ENCODE results near the gene CARD8.
"Not testable (repeated sequence)": the region's sequence is repeated elsewhere in the genome, so short reads cannot be mapped to it uniquely, and the experiment has no call there.

The CARD8 gene, protein sequence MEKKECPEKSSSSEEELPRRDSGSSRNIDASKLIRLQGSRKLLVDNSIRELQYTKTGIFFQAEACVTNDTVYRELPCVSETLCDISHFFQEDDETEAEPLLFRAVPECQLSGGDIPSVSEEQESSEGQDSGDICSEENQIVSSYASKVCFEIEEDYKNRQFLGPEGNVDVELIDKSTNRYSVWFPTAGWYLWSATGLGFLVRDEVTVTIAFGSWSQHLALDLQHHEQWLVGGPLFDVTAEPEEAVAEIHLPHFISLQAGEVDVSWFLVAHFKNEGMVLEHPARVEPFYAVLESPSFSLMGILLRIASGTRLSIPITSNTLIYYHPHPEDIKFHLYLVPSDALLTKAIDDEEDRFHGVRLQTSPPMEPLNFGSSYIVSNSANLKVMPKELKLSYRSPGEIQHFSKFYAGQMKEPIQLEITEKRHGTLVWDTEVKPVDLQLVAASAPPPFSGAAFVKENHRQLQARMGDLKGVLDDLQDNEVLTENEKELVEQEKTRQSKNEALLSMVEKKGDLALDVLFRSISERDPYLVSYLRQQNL

DNA sequence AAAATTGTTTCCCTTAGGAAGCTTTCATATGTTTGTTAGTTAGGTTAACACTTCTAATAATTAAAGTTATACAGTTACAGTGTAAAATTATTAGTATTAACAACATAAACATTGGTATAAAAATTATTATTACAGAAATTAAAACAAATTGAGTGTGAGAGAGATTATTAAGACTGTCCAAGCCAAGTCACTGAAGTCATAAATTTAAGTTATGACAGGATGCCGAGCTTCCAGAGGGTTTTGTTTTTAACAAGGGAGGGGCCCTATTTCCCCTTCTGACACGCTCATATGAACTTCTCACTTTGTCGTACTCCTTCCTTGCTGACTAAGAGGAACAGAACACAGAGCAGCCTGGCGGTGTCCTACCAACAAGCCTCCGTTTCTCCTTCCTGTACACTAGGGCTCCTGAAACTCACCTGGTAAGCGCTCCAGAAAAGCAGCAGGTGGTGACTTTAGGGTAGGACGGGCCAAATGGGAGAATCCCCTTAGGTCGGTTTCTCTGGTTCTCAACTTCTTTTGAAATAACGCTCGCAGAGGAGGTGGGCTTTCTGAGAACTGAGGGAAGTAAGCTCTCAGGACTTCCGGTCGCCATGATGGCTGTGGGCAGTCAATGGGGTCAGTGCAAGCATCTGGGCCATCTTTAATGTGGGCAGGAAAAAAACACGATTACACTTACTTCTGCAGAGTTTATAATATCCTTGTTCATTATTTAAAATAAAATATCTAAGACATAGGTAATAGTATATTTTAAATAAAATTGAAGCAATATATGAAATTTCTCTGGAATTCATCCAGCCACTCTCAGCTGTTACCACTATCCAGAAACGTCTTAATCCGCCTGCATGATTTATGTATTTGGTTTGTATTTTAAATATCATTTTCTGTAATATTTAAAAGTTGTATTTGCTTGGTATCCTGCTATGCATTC, at the start of gene CARD8:
Gene CARD8, minus strand, starts transcription at position 537 of the 928 bp plus-strand sequence. CDS start 14,892 bp downstream, outside the sequence.
- DNase-seq (ENCODE audit: low read depth, low spot score), result peak; percentile 92

DNA sequence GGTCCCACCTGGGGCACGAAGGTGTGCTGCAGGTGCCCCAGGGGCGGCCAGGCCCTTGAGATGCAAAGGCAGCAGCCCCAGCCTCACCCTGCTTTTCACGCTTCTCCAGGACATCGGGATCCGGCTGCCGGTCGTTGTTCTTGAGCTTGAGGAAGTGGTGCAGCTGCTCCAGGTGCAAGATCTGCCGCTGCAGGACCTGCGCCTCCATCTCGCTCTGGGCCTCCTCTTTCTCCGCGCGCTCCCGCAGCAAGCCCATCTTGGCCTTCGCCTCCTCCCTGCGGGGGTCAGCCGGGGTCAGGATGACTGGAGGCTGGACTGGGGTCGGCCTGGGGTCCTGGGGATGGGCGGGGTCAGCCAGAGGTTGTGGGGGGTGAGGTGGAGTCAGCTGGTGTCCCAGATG, 48.2 kb upstream of the CARD8 start:
- no peak for DNase-seq (ENCODE audit: low read depth, low spot score)

DNA sequence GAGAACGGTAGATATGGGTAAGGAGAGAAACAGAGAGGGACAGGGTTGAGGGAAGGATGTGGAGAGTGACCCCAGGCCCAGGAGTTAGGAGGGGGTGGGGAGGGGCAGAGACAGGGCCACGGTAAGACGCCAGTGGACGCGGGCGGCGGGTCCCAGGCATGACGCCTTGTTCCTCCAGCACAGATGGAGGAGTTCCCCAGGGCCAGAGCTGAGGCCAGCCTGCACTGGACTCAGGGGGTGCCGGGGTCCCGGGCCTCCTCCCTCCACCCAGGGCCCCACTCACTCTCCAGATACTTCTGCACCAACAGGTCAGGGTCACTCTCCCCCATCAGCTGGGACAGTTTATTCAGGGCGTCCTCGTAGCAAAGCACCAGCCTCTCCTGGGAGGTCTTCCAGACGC, 47.7 kb upstream of the CARD8 start:
- DNase-seq (ENCODE audit: low read depth, low spot score), result no peak

DNA sequence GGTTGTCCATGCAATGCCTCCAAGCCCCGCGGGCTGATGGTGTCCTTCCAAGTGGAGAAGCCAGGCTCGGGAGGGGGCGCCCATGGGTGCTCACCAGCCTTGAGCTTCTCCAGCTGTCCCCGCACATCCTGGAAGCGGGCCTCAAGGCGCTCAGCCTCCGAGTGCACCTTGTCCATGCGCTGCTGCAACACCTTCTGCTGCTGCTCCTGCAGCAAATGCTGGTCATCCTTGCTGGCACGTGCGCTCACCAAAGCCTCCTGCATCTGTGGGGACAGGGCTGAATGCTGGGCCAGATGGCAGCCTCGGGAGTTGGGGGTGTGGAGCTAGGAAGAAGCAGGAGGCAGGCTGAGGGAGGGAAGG, 46.9 kb upstream of the CARD8 start:
- no peak for DNase-seq (ENCODE audit: low read depth, low spot score)

DNA sequence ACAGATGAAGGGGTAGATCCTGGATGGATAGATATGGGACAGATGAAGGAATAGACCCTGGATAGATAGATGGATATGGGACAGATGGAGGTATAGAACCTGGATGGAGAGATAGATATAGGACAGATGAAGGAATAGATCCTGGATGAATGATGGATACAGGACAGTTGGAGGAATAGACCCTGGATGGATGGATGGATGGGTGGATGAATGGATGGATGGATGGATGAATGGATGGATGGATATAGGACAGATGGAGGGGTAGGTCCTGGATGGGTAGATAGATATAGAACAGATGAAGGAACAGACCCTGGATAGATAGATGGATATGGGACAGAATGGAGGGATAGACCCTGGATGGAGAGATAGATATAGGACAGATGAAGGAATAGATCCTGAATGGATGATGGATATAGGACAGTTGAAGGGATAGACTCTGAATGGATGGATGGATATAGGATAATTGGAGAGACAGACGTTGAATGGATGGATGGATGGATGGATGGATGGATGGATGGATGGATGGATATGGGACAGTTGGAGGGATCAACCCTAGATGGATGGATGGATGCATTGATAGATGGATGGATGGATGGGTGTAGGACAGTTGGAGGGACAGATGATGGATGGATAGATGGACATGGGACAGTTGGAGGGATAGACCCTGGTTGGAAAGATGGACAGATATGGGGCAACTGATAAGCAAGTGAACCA, 46.3 kb upstream of the CARD8 start:
- DNase-seq (ENCODE audit: low read depth, low spot score), result no peak

DNA sequence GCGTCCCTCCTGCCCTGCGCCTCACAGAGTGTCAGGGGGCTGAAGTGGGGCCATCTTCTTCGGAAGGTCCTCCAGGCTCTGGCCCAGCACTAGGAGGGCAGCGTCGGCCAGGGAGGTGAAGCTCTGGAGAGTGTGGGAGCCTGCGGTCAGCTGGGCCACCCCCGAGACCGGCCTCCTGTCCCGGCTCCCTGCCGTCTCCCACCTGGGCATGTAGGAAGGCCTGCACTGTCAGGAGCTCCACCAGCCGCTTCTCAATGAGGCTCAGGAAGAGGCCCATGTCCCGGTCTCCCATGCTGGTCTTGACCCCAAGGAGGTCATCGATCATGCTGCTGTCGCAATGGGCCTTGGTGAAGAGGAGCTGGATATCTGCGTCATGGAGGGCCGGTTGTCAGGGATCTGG, 42.3 kb upstream of the CARD8 start:
- DNase-seq (ENCODE audit: low read depth, low spot score), result no peak

DNA sequence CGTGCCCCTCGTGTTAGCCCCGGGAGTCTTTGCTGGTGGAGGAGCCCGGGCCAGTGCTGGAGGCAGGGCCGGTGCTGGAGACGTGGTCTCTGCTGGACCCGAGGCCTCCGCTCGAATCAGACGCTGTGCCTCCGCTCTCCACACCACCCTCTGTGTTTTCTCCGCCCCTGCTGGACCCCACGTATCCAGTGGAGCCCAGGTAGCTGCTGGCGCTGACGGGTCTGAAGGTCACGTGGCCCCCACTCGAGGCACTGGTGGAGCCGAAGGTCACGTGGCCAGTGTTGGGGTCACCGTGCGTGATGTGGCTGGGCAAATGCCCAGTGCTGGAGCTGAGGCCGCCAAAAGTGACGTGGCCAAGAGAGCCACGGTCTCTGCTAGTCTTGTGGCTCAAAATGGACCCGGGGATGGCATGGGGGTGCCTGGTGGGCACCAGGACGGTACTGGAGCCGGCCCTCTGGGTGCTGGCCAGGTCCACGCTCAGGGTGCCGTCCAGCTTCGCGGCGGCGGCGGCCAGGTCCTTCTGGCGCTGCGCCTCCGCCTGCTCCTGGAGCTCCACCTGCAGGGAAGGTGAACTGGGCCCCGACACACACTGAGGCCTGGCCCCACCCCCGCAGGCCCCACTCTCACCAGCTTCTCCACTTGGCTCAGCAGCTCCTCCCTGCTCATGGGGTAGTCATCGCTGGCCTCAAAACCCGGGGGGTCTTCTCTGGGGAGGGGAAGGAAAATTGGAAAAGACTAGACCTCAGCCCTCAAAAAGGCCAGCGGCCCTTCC, 41.4 kb upstream of the CARD8 start:
- no peak for DNase-seq (ENCODE audit: low read depth, low spot score)

DNA sequence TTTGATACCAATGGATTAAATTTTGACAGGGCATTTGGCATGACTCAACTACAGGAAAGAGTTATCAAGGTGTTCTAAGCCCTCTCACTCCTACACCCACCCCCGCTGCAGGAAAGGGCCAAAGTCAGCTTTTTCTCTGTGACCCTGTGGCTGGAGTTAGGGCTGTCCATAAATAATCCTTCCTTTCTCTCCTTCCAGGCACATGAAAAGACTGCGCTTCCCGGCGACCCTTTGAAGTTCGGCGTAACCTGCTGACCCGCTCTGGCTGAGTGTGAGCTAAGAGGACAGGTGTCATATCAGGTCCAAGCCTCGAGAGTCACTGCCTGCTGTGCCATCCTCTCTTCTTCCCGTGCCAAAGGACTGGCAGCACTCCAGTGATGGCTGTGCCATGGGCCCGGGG, 39.7 kb upstream of the CARD8 start:
- no peak for DNase-seq (ENCODE audit: low read depth, low spot score)

DNA sequence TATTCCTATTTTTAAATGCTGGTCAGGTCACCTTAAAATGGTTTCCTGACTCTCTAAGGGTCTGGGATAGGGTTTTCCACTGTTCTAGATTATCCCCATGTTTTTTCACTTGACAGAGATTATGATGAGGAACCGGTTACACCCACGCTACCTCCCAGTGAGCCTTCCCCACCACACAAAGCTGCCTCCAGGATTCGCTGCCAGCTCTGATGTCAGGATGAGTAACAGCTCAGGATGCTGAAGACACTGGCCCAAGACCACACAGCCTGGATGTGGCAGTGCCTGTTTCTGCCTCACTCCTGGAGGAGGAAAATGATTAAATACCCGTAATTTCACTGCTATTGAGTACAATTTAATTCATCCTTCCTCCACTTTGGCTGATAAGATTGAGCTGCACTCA, 37.1 kb upstream of the CARD8 start:
- DNase-seq (ENCODE audit: low read depth, low spot score), result peak; percentile 69

DNA sequence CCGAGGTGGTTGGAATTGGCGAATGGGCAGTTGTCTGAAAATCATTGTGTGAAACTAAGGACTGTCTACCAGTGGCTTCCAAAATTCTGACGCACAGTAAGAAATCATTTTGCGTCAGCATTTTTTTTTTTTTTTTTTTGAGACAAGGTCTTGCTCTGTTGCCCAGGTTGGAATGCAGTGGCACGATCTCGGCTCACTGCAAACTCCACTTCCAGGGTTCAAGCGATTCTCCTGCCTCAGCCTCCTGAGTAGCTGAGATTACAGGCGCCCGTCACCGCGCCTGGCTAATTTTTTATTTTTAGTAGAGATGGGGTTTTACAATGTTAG, 35.7 kb upstream of the CARD8 start:
- DNase-seq (ENCODE audit: low read depth, low spot score), result not testable (repeated sequence)

DNA sequence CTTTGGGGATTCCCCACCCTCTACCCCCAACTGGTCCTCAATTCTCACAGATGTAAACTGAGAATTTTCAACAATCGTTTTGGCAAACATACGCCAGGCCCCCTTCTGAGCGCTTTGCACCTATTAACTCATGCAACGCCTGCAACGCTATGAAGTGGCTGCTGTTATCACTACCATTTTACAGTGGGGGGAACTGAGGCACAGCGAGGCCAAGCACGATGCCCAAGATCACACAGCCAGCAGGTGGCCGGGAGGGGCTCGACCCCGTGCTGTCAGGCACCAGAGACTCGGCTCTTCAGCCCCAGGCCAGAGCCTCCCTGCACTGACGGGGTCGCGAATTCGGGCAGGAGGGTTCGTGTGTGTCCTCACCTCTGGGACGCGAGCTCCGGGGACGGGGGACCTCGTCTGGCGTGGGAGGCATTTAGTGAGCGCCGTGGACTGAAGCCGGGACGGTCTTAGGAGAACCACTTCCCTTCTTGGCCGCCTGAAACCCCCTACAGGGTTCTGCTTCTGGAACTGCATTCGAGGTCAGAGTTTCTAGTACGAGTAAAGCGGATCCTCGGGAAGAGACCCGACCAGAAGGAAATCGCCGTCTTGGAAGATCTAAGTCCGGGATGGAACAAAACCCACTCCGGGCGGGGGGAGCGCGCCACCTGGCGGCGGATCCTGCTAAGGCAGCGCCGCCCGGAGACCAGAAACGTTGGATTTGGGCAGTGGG, 35.2 kb upstream of the CARD8 start:
- DNase-seq (ENCODE audit: low read depth, low spot score), result peak; percentile 94

DNA sequence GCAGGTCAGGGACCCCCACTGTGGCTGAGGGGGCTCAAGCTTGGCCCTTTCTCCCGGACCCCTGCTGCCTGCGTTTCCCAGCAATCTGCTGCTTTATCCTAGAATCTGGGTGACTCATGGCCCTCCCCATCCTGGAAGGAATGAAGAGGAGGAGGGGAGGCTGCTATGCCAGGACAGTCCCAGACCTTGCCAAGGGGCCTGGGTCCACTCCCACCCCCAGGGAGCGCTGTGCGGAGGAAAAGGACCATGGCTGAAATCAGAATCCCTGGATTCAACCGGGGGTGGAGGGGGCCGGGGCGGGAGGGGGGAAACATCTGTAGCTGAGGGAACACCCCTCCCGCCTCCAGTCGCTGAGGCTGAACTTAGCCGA, 34.7 kb upstream of the CARD8 start:
- DNase-seq (ENCODE audit: low read depth, low spot score), result peak; percentile 83

DNA sequence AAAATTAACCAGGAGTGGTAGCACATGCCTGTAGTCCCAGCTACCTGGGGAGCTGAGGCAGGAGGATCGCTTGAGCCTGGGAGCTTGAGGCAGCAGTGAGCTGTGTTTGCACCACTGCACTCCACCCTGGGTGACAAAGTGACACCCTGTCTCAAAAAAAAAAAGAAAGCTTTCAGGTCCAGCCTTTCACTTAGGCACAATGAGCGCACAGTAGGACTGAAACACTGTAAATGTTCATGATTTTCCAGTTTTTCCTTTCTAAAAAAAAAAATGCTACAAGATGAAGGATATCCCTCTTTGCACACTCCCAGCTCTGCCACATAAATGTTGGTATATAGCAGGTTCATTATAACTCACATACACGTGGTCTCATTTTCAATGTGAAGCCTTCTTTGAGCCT, 32.0 kb upstream of the CARD8 start:
- no peak for DNase-seq (ENCODE audit: low read depth, low spot score)

DNA sequence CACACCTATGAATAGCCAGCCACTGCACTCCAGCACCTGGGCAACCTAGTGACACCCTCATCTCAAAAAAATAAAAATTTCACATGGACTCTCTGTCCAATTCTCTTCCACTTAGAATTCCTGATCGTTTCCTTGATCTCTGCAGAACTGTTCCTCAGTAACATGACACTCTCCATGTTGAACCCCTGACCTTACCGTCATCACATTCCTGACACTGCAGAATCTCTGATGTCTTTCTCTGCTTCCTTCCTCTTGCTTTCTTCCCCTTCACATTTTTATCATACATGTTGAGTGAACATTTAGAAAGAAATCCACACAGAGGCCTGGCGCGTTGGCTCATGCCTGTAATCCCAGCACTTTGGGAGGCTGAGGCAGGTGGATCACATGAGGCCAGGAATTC, 29.2 kb upstream of the CARD8 start:
- no peak for DNase-seq (ENCODE audit: low read depth, low spot score)

DNA sequence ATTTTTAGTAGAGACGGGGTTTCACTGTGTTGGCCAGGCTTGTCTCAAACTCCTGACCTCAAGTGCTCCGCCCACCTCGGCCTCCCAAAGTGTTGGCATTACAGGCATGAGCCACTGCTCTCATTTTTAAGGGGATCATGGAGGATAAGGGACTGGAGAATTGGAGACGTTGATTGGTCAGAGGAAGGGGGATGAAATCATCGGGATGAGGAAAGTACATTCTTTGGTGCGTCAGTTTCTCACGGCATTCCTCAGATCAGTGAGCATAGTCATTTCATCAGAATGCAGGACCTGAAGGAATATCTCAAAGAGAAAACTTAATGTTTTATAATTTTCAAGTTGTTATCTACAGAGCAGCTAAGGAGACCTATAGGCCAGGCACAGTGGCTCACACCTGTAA, 28.2 kb upstream of the CARD8 start:
- peak; percentile 85 for DNase-seq (ENCODE audit: low read depth, low spot score)

DNA sequence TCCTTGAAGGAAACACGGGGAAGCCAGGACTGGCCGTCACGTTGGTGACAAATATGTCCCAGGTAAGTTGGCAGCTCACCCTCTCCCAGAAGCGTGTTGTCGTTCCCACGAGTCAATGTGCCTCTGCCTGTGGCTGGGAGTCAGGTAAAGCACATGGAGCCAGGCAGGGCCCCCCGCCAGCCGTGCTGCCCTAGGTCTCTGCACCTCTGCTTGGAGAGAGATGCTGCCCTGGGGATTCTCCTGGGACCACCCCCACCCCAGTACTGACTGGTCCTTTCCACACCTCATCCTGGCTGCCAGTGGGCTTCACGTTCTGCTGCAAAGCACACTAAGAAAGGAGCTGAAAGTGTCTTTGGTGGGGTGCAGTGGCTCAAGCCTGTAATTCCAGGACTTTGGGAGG, 24.0 kb upstream of the CARD8 start:
- no peak for DNase-seq (ENCODE audit: low read depth, low spot score)

DNA sequence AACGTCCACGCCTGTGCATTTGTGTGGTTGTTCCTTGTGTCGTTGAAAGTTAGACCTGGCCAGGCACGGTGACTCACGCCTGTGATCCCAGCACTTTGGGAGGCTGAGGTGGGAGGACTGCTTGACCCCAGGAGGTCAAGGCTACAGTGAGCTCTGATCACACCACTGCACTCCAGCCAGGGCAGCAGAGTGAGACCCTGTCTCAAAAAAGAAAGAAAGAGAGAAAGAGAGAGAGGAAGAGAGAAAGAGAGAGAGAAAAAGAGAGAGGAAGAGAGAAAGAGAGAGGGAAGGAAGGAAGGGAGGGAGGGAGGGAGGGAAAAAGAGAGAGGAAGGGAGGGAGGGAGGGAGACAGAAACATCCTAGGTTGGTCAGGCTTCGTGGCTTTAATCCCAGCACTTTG, 19.2 kb upstream of the CARD8 start:
- DNase-seq (ENCODE audit: low read depth, low spot score), result no peak

DNA sequence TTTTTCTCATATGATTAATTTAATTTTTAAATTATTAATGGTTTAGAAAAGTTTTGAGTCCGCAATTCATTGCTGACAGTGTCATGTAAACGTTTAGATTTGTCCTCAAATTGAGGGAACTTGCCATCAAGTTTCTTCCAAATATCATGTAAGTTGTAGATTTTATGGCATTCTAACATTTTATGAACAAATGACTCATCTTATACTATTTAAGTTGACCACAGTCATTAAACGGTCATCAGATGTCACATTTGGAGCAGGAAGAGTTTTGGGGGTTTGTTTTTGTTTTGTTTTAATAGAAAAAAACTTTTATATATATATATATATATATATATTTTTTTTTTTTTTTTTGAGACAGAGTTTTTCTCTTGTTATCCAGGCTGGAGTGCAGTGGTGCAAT, 18.5 kb upstream of the CARD8 start:
- no peak for DNase-seq (ENCODE audit: low read depth, low spot score)

DNA sequence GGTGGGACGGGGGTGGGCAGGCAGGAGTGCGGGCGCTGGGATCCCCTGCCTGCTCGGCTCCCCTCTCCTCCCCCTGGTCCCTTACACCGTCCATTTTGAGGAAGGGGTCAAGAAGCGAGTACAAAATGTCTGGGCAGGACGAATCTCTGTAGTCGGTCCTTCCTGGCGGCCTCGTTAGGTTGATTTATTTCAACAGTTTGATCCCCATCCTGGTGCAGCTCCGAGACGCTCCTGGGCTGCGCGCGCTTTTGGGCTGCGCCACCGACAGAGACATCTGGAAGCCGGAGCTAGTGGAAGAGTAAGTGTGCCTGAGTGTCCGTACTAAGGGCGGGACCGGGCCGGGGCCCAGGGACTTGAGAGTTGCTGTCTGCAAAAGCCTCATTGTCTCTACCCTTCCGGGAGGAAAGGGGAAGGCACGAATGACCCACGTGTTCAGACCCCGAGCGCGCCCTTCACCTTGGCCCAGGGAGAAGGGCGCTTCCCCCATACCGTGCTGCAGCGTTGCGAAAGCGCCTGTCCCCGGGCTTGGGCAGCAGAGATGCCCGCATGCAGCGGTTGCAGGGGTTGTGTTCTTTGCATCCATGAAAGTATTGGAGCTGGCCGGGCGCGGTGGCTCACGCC, 15.9 kb upstream of the CARD8 start:
- DNase-seq (ENCODE audit: low read depth, low spot score), result peak; percentile 66

DNA sequence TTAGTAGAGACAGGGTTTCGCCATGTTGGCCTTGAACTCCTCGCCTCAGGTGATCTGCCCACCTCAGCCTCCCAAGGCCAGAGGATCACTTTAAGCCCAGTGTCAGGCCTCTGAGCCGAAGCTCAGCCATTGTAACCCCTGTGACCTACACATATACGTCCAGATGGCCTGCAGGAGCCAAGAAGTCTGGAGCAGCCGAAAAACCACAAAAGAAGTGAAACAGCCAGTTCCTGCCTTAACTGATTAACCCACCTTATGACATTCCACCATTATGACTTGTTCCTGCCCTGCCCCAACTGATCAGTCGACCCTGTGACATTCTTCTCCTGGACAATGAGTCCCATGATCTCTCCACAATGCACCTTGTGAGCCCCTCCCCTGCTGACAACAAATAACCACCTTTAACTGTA, 13.9 kb upstream of the CARD8 start:
- DNase-seq (ENCODE audit: low read depth, low spot score), result not testable (repeated sequence)
